Left ventricle myocardium inferior (tissue), 1 donor: ENCODE results near the gene PNMT. TPM values are rescaled to one million over a fixed set of nuclear protein-coding genes. Genes with fewer than 3 reads are reported as not detected.

ENCODE experiments used
- DNase-seq: peaks from one replicate; pipeline ENCODE4 v3.0.0-alpha.2; 2020
- H3K27ac ChIP-seq: fragments of 200-600 bp; replicated peaks from 2 replicates; pipeline ENCODE4 v1.8.0; 2021
- H3K27me3 ChIP-seq: fragments of 200-600 bp; 2 replicates; pipeline ENCODE4 v1.8.0; 2021; ENCODE audit warnings: low read depth
- H3K36me3 ChIP-seq: fragments of 200-600 bp; 2 replicates; pipeline ENCODE4 v1.8.0; 2021
- H3K4me1 ChIP-seq: fragments of 200-600 bp; 2 replicates; pipeline ENCODE4 v1.8.0; 2021
- H3K4me3 ChIP-seq: fragments of 200-600 bp; 2 replicates; pipeline ENCODE4 v1.8.0; 2021; ENCODE audit warnings: mild to moderate bottlenecking, moderate library complexity
- H3K9me3 ChIP-seq: fragments of 200-600 bp; replicated peaks from 2 replicates; pipeline ENCODE4 v1.8.0; 2021
- CTCF ChIP-seq: fragments of 200-600 bp; IDR thresholded peaks from 2 replicates; pipeline ENCODE4 v1.8.0; 2021; ENCODE audit warnings: antibody characterized with exemption, mild to moderate bottlenecking, borderline replicate concordance
- intact Hi-C: fragments of 100-400 bp; cut with micrococcal nuclease; formaldehyde crosslinking; loops from one replicate; pipeline ENCODE4 v1.11.0; 2022
- total RNA-seq: library from RNA; stranded (reverse); fragmentation: NEBNext Ultra II Directional; extraction: Animal tissue kit (Norgen Biotek cat#: 25700); gene quantifications from one replicate; pipeline ENCODE4 v1.2.1, GENCODE V29; 2021
- donor health status: DM: no; HTN: yes; CAD: no; lungs with severe emphysema.

Gene PNMT
- total RNA-seq, 1 donor from 2014 or later: 7.6 TPM

GRCh38 chr17:39701012-39701783 lies 32.9 kb downstream of the PNMT start:
- Histone ChIP-seq H3K4me1 (peaks cover 72% of the 10 kb centered on the region), H3K36me3 (no peaks in the 10 kb centered on the region), H3K4me3 (peak overlapping the region; percentile 97), H3K9me3 (no peaks in the 10 kb centered on the region), H3K27me3 (no peaks in the 10 kb centered on the region), H3K27ac (peak overlapping the region; percentile 90)
- intact Hi-C loops: no loop called here
- DNase-seq: no peak
- TF ChIP-seq CTCF: no peak

- no peak for DNase-seq
- no peaks in the 10 kb centered on the region for H3K9me3 ChIP-seq
- H3K27ac ChIP-seq: peak overlapping the region; percentile 90
- peaks cover 1% of the 10 kb centered on the region for H3K36me3 ChIP-seq
- TF ChIP-seq CTCF: no peak
- H3K27me3 ChIP-seq: no peaks in the 10 kb centered on the region
- intact Hi-C loops: no loop called here
- peak overlapping the region; percentile 97 for H3K4me3 ChIP-seq
- peaks cover 79% of the 10 kb centered on the region for H3K4me1 ChIP-seq
These were observed 33.6 kb downstream of the PNMT start for GRCh38 chr17:39701784-39702422.

GRCh38 chr17:39702901-39703893 lies 34.9 kb downstream of the PNMT start:
- no peak for TF ChIP-seq CTCF
- intact Hi-C loops: no loop called here
- H3K27me3 ChIP-seq: no peaks in the 10 kb centered on the region
- peak overlapping the region; percentile 97 for H3K4me3 ChIP-seq
- H3K27ac ChIP-seq: peak overlapping the region; percentile 90
- no peak for DNase-seq
- no peaks in the 10 kb centered on the region for H3K9me3 ChIP-seq
- H3K36me3 ChIP-seq: peaks cover 14% of the 10 kb centered on the region
- H3K4me1 ChIP-seq: peaks cover 84% of the 10 kb centered on the region

GRCh38 chr17:39703913-39704312 lies 35.7 kb downstream of the PNMT start:
- Histone ChIP-seq H3K4me3 (no peak overlapping the region), H3K36me3 (peaks cover 21% of the 10 kb centered on the region), H3K27me3 (no peaks in the 10 kb centered on the region), H3K9me3 (no peaks in the 10 kb centered on the region), H3K4me1 (peaks cover 84% of the 10 kb centered on the region), H3K27ac (peak overlapping the region; percentile 90)
- intact Hi-C loops: no loop called here
- no peak for DNase-seq
- TF ChIP-seq CTCF: no peak
